Spleen (tissue), 11 donors: ENCODE data around the gene TRIM9. TPM values are rescaled to one million over a fixed set of nuclear protein-coding genes. Genes with fewer than 3 reads are reported as not detected.

ENCODE experiments used
- DNase-seq: peaks from one replicate; pipeline ENCODE4 v3.0.0-alpha.2; 2020
- H3K27ac ChIP-seq, 8 donors: fragments of 200-600 bp; sonication (generic) in 7 of 8; 1 replicate in 4 of 8; 2 replicates in 4 of 8; pipeline versions ENCODE4 v1.5.0 to v1.8.0; 2016 to 2021; ENCODE audit warnings: inconsistent platforms in 4 of 8, mild to moderate bottlenecking in 4 of 8, moderate library complexity in 1 of 8
- H3K27me3 ChIP-seq, 7 donors: fragments of 200-600 bp; sonication (generic) in 6 of 7; replicated peaks in 1 of 7; 1 replicate in 4 of 7; 2 replicates in 3 of 7; pipeline versions ENCODE4 v1.5.0 to v1.8.0; 2016 to 2021; ENCODE audit warnings: inconsistent platforms in 3 of 7, mild to moderate bottlenecking in 1 of 7
- H3K36me3 ChIP-seq, 6 donors: fragments of 200-600 bp; sonication (generic) in 5 of 6; 1 replicate in 4 of 6; 2 replicates in 2 of 6; pipeline versions ENCODE4 v1.5.0 to v1.8.0; 2016 to 2021; ENCODE audit warnings: inconsistent platforms in 2 of 6
- H3K4me1 ChIP-seq, 6 donors: fragments of 200-600 bp; sonication (generic) in 5 of 6; 1 replicate in 3 of 6; 2 replicates in 3 of 6; pipeline versions ENCODE4 v1.5.0 to v1.8.0; 2016 to 2021; ENCODE audit warnings: inconsistent platforms in 3 of 6
- H3K4me3 ChIP-seq, 8 donors: fragments of 200-600 bp; sonication (generic) in 7 of 8; 1 replicate in 4 of 8; 2 replicates in 4 of 8; pipeline versions ENCODE4 v1.5.0 to v1.8.0; 2016 to 2021; ENCODE audit warnings: inconsistent platforms in 4 of 8, mild to moderate bottlenecking in 4 of 8, moderate library complexity in 2 of 8
- H3K9me3 ChIP-seq, 8 donors: fragments of 200-600 bp; sonication (generic) in 7 of 8; 1 replicate in 4 of 8; 2 replicates in 4 of 8; pipeline versions ENCODE4 v1.5.0 to v1.8.0; 2016 to 2021; ENCODE audit warnings: inconsistent platforms in 4 of 8
- CTCF ChIP-seq, 11 experiments: fragments of 200-600 bp in 7 of 11; fragments of 450-650 bp in 4 of 11; sonication (generic) in 4 of 11; IDR thresholded peaks in 8 of 11; conservative IDR thresholded peaks in 3 of 11; 1 replicate in 7 of 11; 2 replicates in 4 of 11; pipeline versions ENCODE4 v1.4.0 to v1.8.0; 2016 to 2021; ENCODE audit warnings: antibody characterized with exemption in 11 of 11, inconsistent platforms in 4 of 11, mild to moderate bottlenecking in 1 of 11
- POLR2A ChIP-seq, 3 donors: fragments of 450-650 bp; IDR thresholded peaks; one replicate each; pipeline ENCODE4 v1.5.1; 2017; ENCODE audit warnings: antibody characterized with exemption in 3 of 3, mild to moderate bottlenecking in 1 of 3
- POLR2AphosphoS5 ChIP-seq, 3 donors: sonication (generic); formaldehyde crosslinking; IDR thresholded peaks; one replicate each; pipeline ENCODE4 v1.5.1; 2017; ENCODE audit warnings: antibody characterized with exemption in 3 of 3
- WGBS, 5 donors: extraction: QIAGEN DNeasy Blood & Tissue Kit in 3 of 5; methylation state at CpG; one replicate each; pipeline versions ENCODE4 v1.1.5 to v1.1.7; 2013 to 2018; 5-methylcytosine and 5-hydroxymethylcytosine counted together
- intact Hi-C: fragments of 100-400 bp; cut with DNase I; formaldehyde crosslinking; loops from one replicate; pipeline ENCODE4 v1.15.0; 2023; ENCODE audit warnings: low total_unique reads
- polyA plus RNA-seq, 3 donors: library from polyadenylated mRNA; stranded (reverse); fragments of 200-250 nt; gene quantifications; one replicate each; pipeline ENCODE4 v1.2.1, GENCODE V29; 2013
- total RNA-seq, 7 donors: library from RNA; depleted of rRNA in 3 of 7; stranded (reverse); fragments of >200 nt in 3 of 7; fragmentation: NEBNext Ultra II Directional in 4 of 7; extraction: Animal tissue kit (Norgen Biotek cat#: 25700) in 4 of 7; gene quantifications; one replicate each; pipeline versions ENCODE4 v1.1.0 to v1.2.1, GENCODE V29; 2016 to 2021
- donor health status: healthy with polysubstance abuse.
- donor health status: DM: no; HTN: no; CAD: no; lungs with moderate emphysema.
- donor health status: DM: no; HTN: no; CAD: no.
- donor health status: Bipolar disorder and iron deficiency.
- donor health status: healthy.
- donor health status: DM: no; HTN: no; CAD: no.
- donor health status: DM: yes; HTN: yes; CAD: no.

TRIM9 gene
- total and polyA plus RNA-seq, 10 donors: 0.03 to 3.1 (median 1.1) TPM

- TF ChIP-seq POLR2AphosphoS5 (IDR thresholded peaks at IDR 0.05) (no peak), CTCF (IDR thresholded peaks at IDR 0.05 in 8 of 11, conservative IDR thresholded peaks at IDR 0.05 in 3 of 11) (no peak), POLR2A (IDR thresholded peaks at IDR 0.05) (no peak)
- peak overlapping the region in 3 of 8 donors; percentile 81 to 89 (median 82) for H3K27ac ChIP-seq
- peaks cover 0 to 59% (median 3%) of the 10 kb centered on the region in 6 donors for H3K4me1 ChIP-seq
- H3K27me3 ChIP-seq: peaks cover 0 to 8% (median 0%) of the 10 kb centered on the region in 7 donors
- DNase-seq: no peak
- no peak overlapping the region for H3K4me3 ChIP-seq
- intact Hi-C loops: no loop called here
- H3K9me3 ChIP-seq: no peaks in the 10 kb centered on the region
- WGBS, 5 donors: 69 to 90% (median 81%) methylated on average over 5 of the region's 5 CpGs
- H3K36me3 ChIP-seq: peaks cover 0 to 62% (median 7%) of the 10 kb centered on the region in 6 donors
Observed at GRCh38 chr14:50935126-50936015, 159.5 kb downstream of the TRIM9 start.

DNA sequence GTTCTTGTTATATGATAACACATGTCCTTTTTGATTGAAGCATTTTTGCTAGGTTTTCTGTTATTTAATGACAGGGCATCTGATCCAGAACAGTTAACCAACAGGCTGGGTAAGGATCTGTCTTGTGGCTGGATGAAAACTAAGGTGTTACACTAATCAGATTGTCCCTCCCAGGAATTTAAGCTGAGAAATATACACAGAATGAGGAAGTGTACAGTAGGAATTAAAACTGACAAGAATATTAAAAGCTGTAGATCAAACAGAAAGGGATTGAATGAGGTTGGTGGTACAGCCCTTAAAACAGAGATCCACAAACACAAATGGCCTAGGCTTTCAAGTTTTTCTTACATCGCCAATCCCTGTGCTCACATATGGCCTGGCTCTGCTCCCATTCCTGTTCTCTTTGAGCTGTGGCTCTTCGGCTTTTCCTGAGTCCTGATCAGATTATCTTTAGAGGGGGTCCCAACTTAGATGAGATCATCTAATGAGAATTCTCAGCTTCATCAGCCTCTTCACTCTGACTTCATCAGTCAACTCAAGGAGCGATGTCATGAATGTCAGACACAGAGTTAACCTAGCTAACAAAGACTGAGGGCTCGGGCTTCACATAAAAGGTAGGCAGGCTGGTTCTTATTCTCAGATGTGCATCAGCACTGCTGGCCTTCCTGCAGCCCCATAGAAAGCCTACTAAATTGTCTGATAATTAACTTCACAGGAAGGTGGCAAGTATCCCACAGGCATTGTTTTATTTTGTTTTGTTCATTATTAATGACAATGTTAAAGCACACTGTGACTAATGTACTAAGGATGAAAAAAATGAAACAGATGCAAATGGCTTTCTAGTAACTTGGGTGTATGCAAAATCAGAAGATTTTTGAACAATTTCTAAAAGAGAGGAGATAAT lies 162.1 kb downstream of the TRIM9 start:
- TF ChIP-seq POLR2A (IDR thresholded peaks at IDR 0.05) (no peak), CTCF (IDR thresholded peaks at IDR 0.05 in 8 of 11, conservative IDR thresholded peaks at IDR 0.05 in 3 of 11) (no peak), POLR2AphosphoS5 (IDR thresholded peaks at IDR 0.05) (no peak)
- peaks cover 0 to 56% (median under 1%) of the 10 kb centered on the region in 6 donors for H3K4me1 ChIP-seq
- intact Hi-C loops: no loop called here

DNA sequence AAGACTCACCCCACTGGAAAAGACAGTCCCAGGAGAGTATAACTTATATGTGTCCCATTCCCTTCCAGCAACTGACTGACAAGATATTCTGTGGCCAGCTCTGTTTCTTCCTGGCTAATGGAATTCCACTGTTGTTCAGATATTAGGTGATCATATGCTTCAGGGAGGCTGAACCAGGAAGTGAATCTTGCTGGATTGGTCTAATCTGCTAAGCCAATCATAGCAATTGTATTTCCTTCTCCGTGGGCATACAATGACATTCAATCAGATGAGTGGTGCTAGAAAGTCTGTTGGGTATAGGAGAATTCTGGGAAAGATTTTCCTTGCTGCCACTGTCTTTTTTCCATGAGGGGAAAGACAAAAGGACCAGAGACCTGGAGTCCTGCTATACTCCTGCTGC lies 162.7 kb downstream of the TRIM9 start:
- Histone ChIP-seq H3K36me3 (peaks cover 0 to 86% (median 7%) of the 10 kb centered on the region in 6 donors), H3K9me3 (no peaks in the 10 kb centered on the region), H3K27ac (peak overlapping the region in 3 of 8 donors; percentile 18 to 51 (median 37)), H3K4me3 (no peak overlapping the region), H3K4me1 (peaks cover 0 to 56% (median 4%) of the 10 kb centered on the region in 6 donors), H3K27me3 (no peaks in the 10 kb centered on the region)
- TF ChIP-seq CTCF (IDR thresholded peaks at IDR 0.05 in 8 of 11, conservative IDR thresholded peaks at IDR 0.05 in 3 of 11): no peak
- no peak for TF ChIP-seq POLR2A (IDR thresholded peaks at IDR 0.05)
- no peak for TF ChIP-seq POLR2AphosphoS5 (IDR thresholded peaks at IDR 0.05)
- no peak for DNase-seq
- 40 to 60% (median 48%) methylated on average over 1 of the region's 1 CpG for WGBS, 5 donors
- intact Hi-C loops: no loop called here

More for the DNA sequence above, 162.1 kb downstream of the TRIM9 start:
- H3K27ac ChIP-seq: peak overlapping the region in 3 of 8 donors; percentile 18 to 51 (median 37)
- no peak overlapping the region for H3K4me3 ChIP-seq
- H3K36me3 ChIP-seq: peaks cover 0 to 80% (median 7%) of the 10 kb centered on the region in 6 donors
- DNase-seq: no peak
- no peaks in the 10 kb centered on the region for H3K27me3 ChIP-seq
- H3K9me3 ChIP-seq: no peaks in the 10 kb centered on the region
- WGBS, 5 donors: 88 to 99% (median 91%) methylated on average over 4 of the region's 4 CpGs
